Measurements from ENCODE around the gene HOXA1. TPM values are rescaled to one million over a fixed set of nuclear protein-coding genes. Genes with fewer than 3 reads are reported as not detected.

The HOXA1 gene
- total RNA-seq, 2 donors from 2014 or later: 1.7 to 2.0 TPM

DNA sequence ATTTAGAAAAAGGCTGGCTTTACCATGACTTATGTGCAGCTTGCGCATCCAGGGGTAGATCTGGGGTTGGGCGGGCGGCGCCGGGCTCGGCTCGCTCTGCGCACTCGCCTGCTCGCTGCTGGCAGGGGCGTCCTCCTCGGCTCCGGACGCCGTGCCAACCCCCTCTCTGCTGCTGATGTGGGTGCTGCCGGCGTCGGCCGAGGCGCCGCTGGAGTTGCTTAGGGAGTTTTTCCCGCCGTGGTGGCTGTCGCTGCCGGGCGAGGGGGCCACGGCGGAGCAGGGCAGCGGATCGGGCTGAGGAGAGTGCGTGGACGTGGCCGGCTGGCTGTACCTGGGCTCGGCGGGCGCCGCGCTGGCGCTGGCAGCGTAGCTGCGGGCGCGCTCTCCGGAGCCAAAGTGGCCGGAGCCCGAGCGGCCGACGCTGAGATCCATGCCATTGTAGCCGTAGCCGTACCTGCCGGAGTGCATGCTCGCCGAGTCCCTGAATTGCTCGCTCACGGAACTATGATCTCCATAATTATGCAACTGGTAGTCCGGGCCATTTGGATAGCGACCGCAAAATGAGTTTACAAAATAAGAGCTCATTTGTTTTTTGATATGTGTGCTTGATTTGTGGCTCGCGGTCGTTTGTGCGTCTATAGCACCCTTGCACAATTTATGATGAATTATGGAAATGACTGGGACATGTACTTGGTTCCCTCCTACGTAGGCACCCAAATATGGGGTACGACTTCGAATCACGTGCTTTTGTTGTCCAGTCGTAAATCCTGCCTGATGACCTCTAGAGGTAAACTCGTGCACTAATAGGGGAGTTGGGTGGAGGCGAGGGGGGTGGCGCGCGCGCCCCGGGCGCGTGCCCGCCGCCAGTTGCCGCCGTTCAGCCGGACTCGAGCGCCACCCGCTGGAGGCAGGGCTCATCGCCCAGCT lies 47.5 kb upstream of the HOXA1 start, which contains the start of gene HOXA5:
TSS of gene HOXA5 (minus strand) at position 659 of the 927 bp plus-strand sequence. CDS start at position 585, 74 bp downstream.
- intact Hi-C loops (cut with DNase I): loop anchor here (5.0 kb wide), 1 partner anchor 36 kb away; no protein-coding TSS in a partner anchor
- H3K4me3 ChIP-seq: peak within 1 kb of the TSS; percentile 43
- peaks cover 17% of the 10 kb centered on the region for H3K4me1 ChIP-seq
- no peaks in the 10 kb centered on the region for H3K36me3 ChIP-seq
- peak within 1 kb of the TSS; percentile 84 for H3K27ac ChIP-seq
- H3K27me3 ChIP-seq: no peaks in the 10 kb centered on the region
- peak; percentile 80 for TF ChIP-seq CTCF (IDR thresholded peaks at IDR 0.05)
- peak; percentile 85 for DNase-seq
- H3K9me3 ChIP-seq: no peaks in the 10 kb centered on the region
- H3K9ac ChIP-seq (ENCODE audit: low read depth in 2 of 2, low read length in 2 of 2): peak within 1 kb of the TSS; percentile 75 to 100

GRCh38 chr7:27142580-27143022 lies 46.8 kb upstream of the HOXA1 start:
- peaks cover 17% of the 10 kb centered on the region for H3K4me1 ChIP-seq
- H3K4me3 ChIP-seq: peak overlapping the region; percentile 43
- DNase-seq: peak; percentile 32
- intact Hi-C loops (cut with DNase I): loop anchor here (5.0 kb wide), 1 partner anchor 35 kb away; no protein-coding TSS in a partner anchor
- H3K27ac ChIP-seq: peak overlapping the region; percentile 84
- H3K9ac ChIP-seq (ENCODE audit: low read depth in 2 of 2, low read length in 2 of 2): peak overlapping the region; percentile 75 to 100
- no peaks in the 10 kb centered on the region for H3K9me3 ChIP-seq
- H3K36me3 ChIP-seq: no peaks in the 10 kb centered on the region
- no peak for TF ChIP-seq CTCF (IDR thresholded peaks at IDR 0.05)
- H3K27me3 ChIP-seq: no peaks in the 10 kb centered on the region

- Histone ChIP-seq H3K36me3 (no peaks in the 10 kb centered on the region), H3K9me3 (no peaks in the 10 kb centered on the region)
- peak; percentile 53 for DNase-seq
Observed at GRCh38 chr7:27141923-27142579, 46.3 kb upstream of the HOXA1 start.

DNA sequence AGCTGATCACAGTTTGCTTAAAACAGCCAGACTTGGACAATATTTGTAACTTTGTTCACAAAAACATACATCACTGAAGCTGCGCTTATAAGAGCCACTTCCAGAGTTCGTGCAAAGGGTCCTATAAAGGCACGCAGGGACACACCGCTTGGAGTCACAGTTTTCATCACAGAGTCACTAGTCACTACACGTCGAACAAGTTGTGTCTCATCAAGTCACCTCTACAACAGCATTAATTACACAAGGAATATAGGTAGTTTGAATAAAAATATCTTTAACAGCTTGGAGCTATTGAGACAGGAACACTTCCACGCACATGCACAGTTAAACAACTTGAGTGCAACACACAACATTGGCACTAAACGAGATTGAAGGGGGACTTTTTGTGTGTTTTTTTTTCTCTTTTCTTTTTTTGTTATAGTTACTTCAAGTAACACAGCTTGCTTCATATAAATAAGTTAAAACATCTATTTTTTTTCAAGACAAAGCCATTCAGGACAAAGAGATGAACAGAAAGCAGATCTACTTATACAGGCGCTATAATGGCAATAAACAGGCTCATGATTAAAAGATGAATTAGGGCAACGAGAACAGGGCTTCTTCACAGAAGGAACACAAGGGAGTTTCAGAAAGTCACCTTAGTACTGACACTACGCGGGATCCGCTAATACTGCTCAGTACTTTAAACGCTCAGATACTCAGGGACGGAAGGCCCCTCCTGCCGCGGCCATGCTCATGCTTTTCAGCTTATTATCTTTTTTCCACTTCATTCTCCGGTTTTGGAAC lies 45.5 kb upstream of the HOXA1 start:
- peaks cover 9% of the 10 kb centered on the region for H3K4me1 ChIP-seq
- H3K9ac ChIP-seq (ENCODE audit: low read depth in 2 of 2, low read length in 2 of 2): peak overlapping the region; percentile 75 to 100
- intact Hi-C loops (cut with DNase I): loop anchor here (5.0 kb wide), 1 partner anchor 34 kb away; no protein-coding TSS in a partner anchor
- no peaks in the 10 kb centered on the region for H3K27me3 ChIP-seq
- TF ChIP-seq CTCF (IDR thresholded peaks at IDR 0.05): no peak
- H3K9me3 ChIP-seq: no peaks in the 10 kb centered on the region
- peak overlapping the region; percentile 43 for H3K4me3 ChIP-seq
- no peaks in the 10 kb centered on the region for H3K36me3 ChIP-seq
- H3K27ac ChIP-seq: peak overlapping the region; percentile 84
- DNase-seq: peak; percentile 27

More at GRCh38 chr7:27141923-27142579, 46.3 kb upstream of the HOXA1 start:
- Histone ChIP-seq H3K4me3 (peak overlapping the region; percentile 43), H3K4me1 (peaks cover 12% of the 10 kb centered on the region), H3K27me3 (no peaks in the 10 kb centered on the region), H3K9ac (ENCODE audit: low read depth in 2 of 2, low read length in 2 of 2) (peak overlapping the region; percentile 75 to 100), H3K27ac (peak overlapping the region; percentile 84)
- intact Hi-C loops (cut with DNase I): loop anchor here (5.0 kb wide), 1 partner anchor 35 kb away; no protein-coding TSS in a partner anchor
- no peak for TF ChIP-seq CTCF (IDR thresholded peaks at IDR 0.05)
